ENCODE measurements around the gene OR6F1. TPM values are rescaled to one million over a fixed set of nuclear protein-coding genes. Genes with fewer than 3 reads are reported as not detected.

Gene OR6F1
- not detected in 2 replicates for total RNA-seq

DNA sequence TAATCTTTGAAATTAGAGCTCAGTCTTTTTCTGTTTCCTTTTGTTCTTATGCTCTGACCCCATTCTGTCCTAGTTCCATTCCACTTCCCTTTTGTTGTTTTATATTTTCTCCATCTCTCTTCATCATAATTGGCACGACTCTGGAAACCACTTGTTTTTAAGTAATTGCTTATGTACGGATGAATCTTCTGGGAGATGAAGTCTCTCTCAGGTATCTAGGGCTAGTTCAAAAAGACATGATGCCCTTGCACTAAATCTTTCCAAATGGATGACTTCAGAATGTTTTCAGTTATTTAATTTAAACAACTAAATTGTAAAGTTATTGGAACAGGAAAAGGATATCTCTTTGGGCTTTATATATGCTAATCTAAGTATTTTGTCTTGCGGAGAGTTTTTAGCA lies at the start of gene OR6F1:
Gene OR6F1 (minus strand): TSS at position 101 of the 400 bp plus-strand sequence. CDS start 3,891 bp downstream, outside the sequence.

DNA sequence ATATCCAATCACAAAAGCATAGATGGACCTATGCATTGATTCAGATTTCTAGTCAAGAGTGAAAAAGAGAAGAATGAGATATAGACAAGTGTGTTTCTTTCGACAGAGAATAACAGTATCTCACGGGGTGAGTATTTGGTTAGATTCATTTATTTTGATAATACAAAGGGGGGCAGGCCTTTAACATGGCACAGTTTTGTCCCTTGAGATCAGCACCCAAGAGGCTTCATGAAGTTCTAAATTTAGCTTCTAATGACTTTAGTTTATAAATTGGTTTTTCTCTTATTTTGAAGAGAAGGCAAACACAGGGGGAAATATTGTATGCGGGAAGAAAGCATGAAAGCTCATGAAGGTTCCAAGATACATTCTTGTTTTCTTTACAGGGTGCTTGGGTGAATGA lies 44.0 kb upstream of the OR6F1 start, which contains the start of gene OR1C1:
Gene OR1C1 (minus strand): TSS at position 101 of the 400 bp plus-strand sequence. CDS start 2,150 bp downstream, outside the sequence.

DNA sequence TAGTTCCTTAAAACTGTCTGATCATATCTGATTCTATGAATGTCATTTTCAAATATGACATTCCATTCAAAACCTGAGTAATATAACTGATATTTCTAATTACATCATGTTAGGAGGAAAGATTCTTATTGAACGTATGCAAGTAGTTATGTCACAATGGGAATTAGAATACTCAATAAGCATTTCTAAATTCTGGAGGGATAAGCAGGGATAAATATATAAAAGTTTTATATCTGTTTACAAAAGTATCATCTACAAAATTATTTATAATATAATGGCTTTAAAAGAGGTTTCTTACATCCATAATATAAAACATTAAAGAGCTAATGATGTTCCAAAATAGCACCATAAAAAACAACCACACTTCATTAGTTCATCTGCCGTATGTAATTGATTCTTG lies 31.6 kb upstream of the OR6F1 start, which contains the start of gene OR14A2:
Gene OR14A2 (minus strand): TSS at position 101 of the 400 bp plus-strand sequence.

DNA sequence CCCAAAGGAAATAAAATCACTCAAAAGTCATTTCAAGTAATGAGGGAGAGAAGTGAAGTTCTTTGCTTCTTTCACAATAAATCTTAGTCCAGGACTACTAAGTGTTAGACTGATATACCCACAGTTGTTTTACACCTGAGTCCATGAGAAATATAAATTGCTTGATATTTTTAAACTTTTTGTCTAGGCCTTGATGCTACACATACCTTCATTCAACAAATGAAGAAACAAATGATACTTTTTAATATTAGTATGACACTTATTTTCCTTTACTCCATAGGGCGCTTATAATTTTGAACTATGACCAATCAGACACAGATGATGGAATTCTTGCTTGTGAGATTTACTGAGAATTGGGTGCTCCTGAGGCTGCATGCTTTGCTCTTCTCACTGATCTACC lies 21.9 kb upstream of the OR6F1 start, which contains the start of gene OR14K1:
Gene OR14K1 (plus strand): TSS at position 301 of the 400 bp plus-strand sequence. CDS start 0 bp downstream, at position 301.

DNA sequence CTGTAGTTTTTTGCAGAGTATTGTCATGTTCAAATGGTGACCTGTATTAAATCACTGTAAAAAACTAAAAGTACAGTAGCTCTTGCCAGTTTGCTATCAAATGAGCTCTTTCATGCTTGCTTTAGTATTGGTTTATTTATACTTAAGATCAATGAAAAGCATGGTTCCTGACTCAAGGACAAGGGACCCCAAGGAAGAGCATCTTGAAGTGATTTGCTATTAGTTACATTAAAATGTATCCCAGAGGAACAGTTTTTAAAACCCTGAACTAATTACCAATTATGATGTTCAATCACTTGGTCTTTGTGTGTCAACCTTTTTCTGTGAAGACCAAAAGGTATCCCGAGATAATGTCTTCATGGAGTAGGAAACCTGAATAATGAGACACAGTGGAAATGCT lies 36.8 kb downstream of the OR6F1 start, which contains the start of gene OR13G1:
Gene OR13G1 (minus strand): TSS at position 101 of the 400 bp plus-strand sequence. CDS start 6,698 bp downstream, outside the sequence.

Other genes with a start within 250 kb of the OR6F1 start
- not detected in 2 replicates for gene OR2C3, start 180.2 kb downstream of the OR6F1 start, total RNA-seq
- gene GCSAML, start 167.5 kb downstream of the OR6F1 start, total RNA-seq = not detected in 2 replicates
- not detected in 2 replicates for gene OR2G2, start 128.3 kb downstream of the OR6F1 start, total RNA-seq
- gene OR2G3, start 111.1 kb downstream of the OR6F1 start, total RNA-seq = not detected in 2 replicates
- not detected in 2 replicates for gene OR13G1, start 36.9 kb downstream of the OR6F1 start, total RNA-seq
- gene OR14K1, start 22.0 kb upstream of the OR6F1 start, total RNA-seq = not detected in 2 replicates
- not detected in 2 replicates for gene OR14A2, start 31.5 kb upstream of the OR6F1 start, total RNA-seq
- not detected in 2 replicates for gene OR1C1, start 43.9 kb upstream of the OR6F1 start, total RNA-seq
- not detected in 2 replicates for gene OR14A16, start 107.5 kb upstream of the OR6F1 start, total RNA-seq
- gene OR11L1, start 125.2 kb upstream of the OR6F1 start, total RNA-seq = not detected in 2 replicates
- gene TRIM58, start 140.5 kb upstream of the OR6F1 start, total RNA-seq = 0.19 and 0.33 TPM in 2 replicates
- gene OR2W3, start 178.9 kb upstream of the OR6F1 start, total RNA-seq = 0.33 TPM in 1 of 2 replicates, not detected in the other
- not detected in 2 replicates for gene OR2T8, start 203.6 kb upstream of the OR6F1 start, total RNA-seq
- gene OR2AJ1, start 208.2 kb upstream of the OR6F1 start, total RNA-seq = not detected in 2 replicates
- gene OR2L8, start 232.2 kb upstream of the OR6F1 start, total RNA-seq = not detected in 2 replicates
- 0.19 TPM in 1 of 2 replicates, not detected in the other for gene OR2AK2, start 248.6 kb upstream of the OR6F1 start, total RNA-seq